HUES48 (cell line): ENCODE results near the gene USP27X.

Experiments used
- H3K27ac ChIP-seq: one replicate; pipeline ENCODE4 v1.7.0; 2013; ENCODE audit warnings: low read depth, low read length, inconsistent platforms
- H3K27me3 ChIP-seq: 2 replicates; pipeline ENCODE4 v1.6.1; 2013; ENCODE audit warnings: mild to moderate bottlenecking, low read length; ENCODE audit not compliant: control insufficient read depth, insufficient read depth
- H3K36me3 ChIP-seq: 2 replicates; pipeline ENCODE4 v1.6.1; 2013; ENCODE audit warnings: low read length; ENCODE audit not compliant: control insufficient read depth, insufficient read depth
- H3K4me1 ChIP-seq: 2 replicates; pipeline ENCODE4 v1.6.1; 2013; ENCODE audit warnings: mild to moderate bottlenecking, low read length; ENCODE audit not compliant: control insufficient read depth, insufficient read depth
- H3K4me3 ChIP-seq: 2 replicates; pipeline ENCODE4 v1.5.1; 2013; ENCODE audit warnings: mild to moderate bottlenecking, low read depth, low read length
- H3K9ac ChIP-seq: 2 replicates; pipeline ENCODE4 v1.6.1; 2013; ENCODE audit warnings: mild to moderate bottlenecking, low read depth, low read length, moderate library complexity
- H3K9me3 ChIP-seq: 2 replicates; pipeline ENCODE4 v1.6.1; 2013; ENCODE audit warnings: low read length; ENCODE audit not compliant: control insufficient read depth, insufficient read depth

The USP27X gene

GRCh38 chrX:49922291-49923241, 43.3 kb downstream of the USP27X start, which contains the start of gene CLCN5:
Gene CLCN5, plus strand, starts transcription at chrX:49922596. Its CDS starts 2,703 bp downstream, at chrX:49925299.
- H3K9me3 ChIP-seq: peaks cover 9% of the 10 kb centered on the region; the same call in 1 of the 2 replicates
- peak within 1 kb of the TSS; percentile 70 for H3K4me3 ChIP-seq
- H3K9ac ChIP-seq: peak within 1 kb of the TSS; percentile 18; the same call in 1 of the 2 replicates
- no peak within 1 kb of the TSS for H3K27ac ChIP-seq
- H3K36me3 ChIP-seq: no peaks in the 10 kb centered on the region
- H3K27me3 ChIP-seq: peaks cover 11% of the 10 kb centered on the region
- H3K4me1 ChIP-seq: no peaks in the 10 kb centered on the region; the same call in 1 of the 2 replicates

GRCh38 chrX:49925176-49925575, 45.9 kb downstream of the USP27X start:
- Histone ChIP-seq H3K27me3 (peaks cover 11% of the 10 kb centered on the region), H3K9ac (no peak overlapping the region), H3K36me3 (no peaks in the 10 kb centered on the region), H3K4me1 (no peaks in the 10 kb centered on the region; the same call in 1 of the 2 replicates), H3K9me3 (peaks cover 13% of the 10 kb centered on the region; the same call in 1 of the 2 replicates), H3K4me3 (no peak overlapping the region), H3K27ac (no peak overlapping the region)

- Histone ChIP-seq H3K9ac (no peak overlapping the region), H3K27me3 (no peaks in the 10 kb centered on the region), H3K9me3 (peaks cover 13% of the 10 kb centered on the region; the same call in 1 of the 2 replicates), H3K4me3 (no peak overlapping the region), H3K4me1 (no peaks in the 10 kb centered on the region), H3K27ac (no peak overlapping the region), H3K36me3 (no peaks in the 10 kb centered on the region)
Measured at GRCh38 chrX:49930039-49930438, 50.8 kb downstream of the USP27X start.
